ENCODE measurements around the gene ERICH3. TPM values are rescaled to one million over a fixed set of nuclear protein-coding genes. Genes with fewer than 3 reads are reported as not detected.

The ERICH3 gene
- total and polyA plus RNA-seq, 9 of the 15 experiments (the other 6 are each of a cell fraction or from before 2014, with no cell fraction given), result not detected

- 0% methylated on average over 4 of the region's 4 CpGs for WGBS (ENCODE audit: insufficient coverage, low coverage, missing lambda C conversion rate)
- POLR2A ChIA-PET, result no interaction called here
Observed at GRCh38 chr1:74522148-74522547, 151.4 kb downstream of the ERICH3 start.

More at GRCh38 chr1:74522148-74522547, 151.4 kb downstream of the ERICH3 start:
- H3K36me3 ChIP-seq (ENCODE audit: control insufficient read depth, insufficient read depth, low read length), result no peaks in the 10 kb centered on the region
- no peak overlapping the region for H3K4me3 ChIP-seq
- no peak overlapping the region for H3K4me2 ChIP-seq (ENCODE audit: insufficient read depth, low read length)
- no peak overlapping the region for H3K9ac ChIP-seq (ENCODE audit: insufficient read depth in 1 of 2, low read depth in 2 of 2, low read length in 2 of 2)
- FAIRE-seq (no peak), DNase-seq (ENCODE audit: extremely low read depth in 1 of 4, low spot score in 3 of 4) (no peak), ATAC-seq (no peak)
- no peak overlapping the region for H2AFZ ChIP-seq (ENCODE audit: low read depth, low read length)
- TF ChIP-seq ZNF395 (CRISPR knock-in tag; IDR thresholded peaks at IDR 0.05), result no peak
- no peak for TF ChIP-seq E2F3 (CRISPR knock-in tag; IDR thresholded peaks at IDR 0.05)
- TF ChIP-seq ZNF184 (CRISPR knock-in tag; IDR thresholded peaks at IDR 0.05), result no peak
- no peak for TF ChIP-seq EP400 (IDR thresholded peaks at IDR 0.05)
- TF ChIP-seq NRF1 (conservative IDR thresholded peaks at IDR 0.05 in 1 of 2, IDR thresholded peaks at IDR 0.05 in 1 of 2), result no peak
- no peak for TF ChIP-seq SFPQ (IDR thresholded peaks at IDR 0.05; ENCODE audit: low read depth, low read length)
- no peak for TF ChIP-seq ZFP30 (CRISPR knock-in tag; IDR thresholded peaks at IDR 0.05; ENCODE audit: borderline replicate concordance)
- H3K4me1 ChIP-seq (replicated peaks in 1 of 2; ENCODE audit: control insufficient read depth in 2 of 2, insufficient read depth in 2 of 2, low read length in 2 of 2), result no peaks in the 10 kb centered on the region
- no peak overlapping the region for H3K27ac ChIP-seq (ENCODE audit: extremely low read depth, low read depth, low read length)
- CTCF ChIA-PET (ENCODE audit: low intra/inter-chr PET ratio), result no interaction called here
- no peaks in the 10 kb centered on the region for H3K27me3 ChIP-seq (ENCODE audit: control insufficient read depth in 2 of 2, insufficient read depth in 2 of 2, low read length in 2 of 2)
- H4K20me1 ChIP-seq (replicated peaks; ENCODE audit: control insufficient read depth, insufficient read depth, low read length), result no peaks in the 10 kb centered on the region
- in situ Hi-C loops (cut with MboI) (no loop called here), intact Hi-C loops (cut with micrococcal nuclease) (no loop called here)
- no TSS peak for BruUV-seq (replicated peaks)
- no peaks in the 10 kb centered on the region for H3K9me1 ChIP-seq (ENCODE audit: control insufficient read depth, insufficient read depth, low read length)
- H3K9me3 ChIP-seq (replicated peaks; ENCODE audit: control insufficient read depth, insufficient read depth, low read depth, low read length), result 0 out of 2 replicates have a peak, but pooled peaks cover 2% of the 10 kb centered on the region
- H3K79me2 ChIP-seq (ENCODE audit: control insufficient read depth, insufficient read depth, low read length), result no peaks in the 10 kb centered on the region

Other genes with a start within 250 kb of the ERICH3 start
- gene LRRC53, start 161.2 kb downstream of the ERICH3 start, total RNA-seq (2014; rRNA removed), result not detected in 2 replicates
- gene LRRC53, start 161.2 kb downstream of the ERICH3 start, total RNA-seq (2014; rRNA removed; fragmentation: Illumina TruSeq; extraction: Trizol), result not detected in 2 replicates
- not detected in 2 replicates for gene LRRC53, start 161.2 kb downstream of the ERICH3 start, total RNA-seq (2015; rRNA removed; fragmentation: Illumina TruSeq; extraction: Trizol)
- gene LRRC53, start 161.2 kb downstream of the ERICH3 start, total RNA-seq (2021), result not detected in 2 replicates
- gene LRRC53, start 161.2 kb downstream of the ERICH3 start, polyA plus RNA-seq (2011; rRNA removed), result not detected in 2 replicates
- gene LRRC53, start 161.2 kb downstream of the ERICH3 start, polyA plus RNA-seq (2014; fragmentation: Illumina TruSeq; extraction: Trizol), result not detected in 2 replicates
- not detected for gene LRRC53, start 161.2 kb downstream of the ERICH3 start, polyA plus RNA-seq (2014; fragmentation: Nextera tagmentation; extraction: Ambion mirVana)
- not detected in 2 replicates for gene LRRC53, start 161.2 kb downstream of the ERICH3 start, polyA plus RNA-seq (2014; rRNA removed)
- 51.7 and 55.5 TPM in 2 replicates for gene CRYZ, start 59.3 kb upstream of the ERICH3 start, total RNA-seq (2014; rRNA removed)
- gene CRYZ, start 59.3 kb upstream of the ERICH3 start, total RNA-seq (2014; rRNA removed; fragmentation: Illumina TruSeq; extraction: Trizol), result 81.4 and 90.4 TPM in 2 replicates
- 63.8 and 65.6 TPM in 2 replicates for gene CRYZ, start 59.3 kb upstream of the ERICH3 start, total RNA-seq (2015; rRNA removed; fragmentation: Illumina TruSeq; extraction: Trizol)
- 64.2 and 64.7 TPM in 2 replicates for gene CRYZ, start 59.3 kb upstream of the ERICH3 start, total RNA-seq (2021)
- gene CRYZ, start 59.3 kb upstream of the ERICH3 start, polyA plus RNA-seq (2011; rRNA removed), result 81.2 and 115 TPM in 2 replicates
- 72.1 and 89.9 TPM in 2 replicates for gene CRYZ, start 59.3 kb upstream of the ERICH3 start, polyA plus RNA-seq (2014; fragmentation: Illumina TruSeq; extraction: Trizol)
- 100 to 1,000 TPM; 153 to 179 TPM for gene CRYZ, start 59.3 kb upstream of the ERICH3 start, polyA plus RNA-seq (2014; fragmentation: Nextera tagmentation; extraction: Ambion mirVana)
- 69.3 and 71.2 TPM in 2 replicates for gene CRYZ, start 59.3 kb upstream of the ERICH3 start, polyA plus RNA-seq (2014; rRNA removed)
- gene TYW3, start 59.4 kb upstream of the ERICH3 start, total RNA-seq (2014; rRNA removed), result 22.0 and 25.3 TPM in 2 replicates
- 48.5 and 53.2 TPM in 2 replicates for gene TYW3, start 59.4 kb upstream of the ERICH3 start, total RNA-seq (2014; rRNA removed; fragmentation: Illumina TruSeq; extraction: Trizol)
- gene TYW3, start 59.4 kb upstream of the ERICH3 start, total RNA-seq (2015; rRNA removed; fragmentation: Illumina TruSeq; extraction: Trizol), result 42.7 and 47.4 TPM in 2 replicates
- 32.2 and 33.9 TPM in 2 replicates for gene TYW3, start 59.4 kb upstream of the ERICH3 start, total RNA-seq (2021)
- 27.4 and 36.5 TPM in 2 replicates for gene TYW3, start 59.4 kb upstream of the ERICH3 start, polyA plus RNA-seq (2011; rRNA removed)
- gene TYW3, start 59.4 kb upstream of the ERICH3 start, polyA plus RNA-seq (2014; fragmentation: Illumina TruSeq; extraction: Trizol), result 44.1 and 54.0 TPM in 2 replicates
- 10 to 100 TPM; 41.1 to 43.3 TPM for gene TYW3, start 59.4 kb upstream of the ERICH3 start, polyA plus RNA-seq (2014; fragmentation: Nextera tagmentation; extraction: Ambion mirVana)
- 26.1 and 27.6 TPM in 2 replicates for gene TYW3, start 59.4 kb upstream of the ERICH3 start, polyA plus RNA-seq (2014; rRNA removed)